ENCODE measurements around the gene ESYT1. TPM values are rescaled to one million over a fixed set of nuclear protein-coding genes. Genes with fewer than 3 reads are reported as not detected.

Gene ESYT1
- total RNA-seq, 1 donor = 304 TPM

DNA sequence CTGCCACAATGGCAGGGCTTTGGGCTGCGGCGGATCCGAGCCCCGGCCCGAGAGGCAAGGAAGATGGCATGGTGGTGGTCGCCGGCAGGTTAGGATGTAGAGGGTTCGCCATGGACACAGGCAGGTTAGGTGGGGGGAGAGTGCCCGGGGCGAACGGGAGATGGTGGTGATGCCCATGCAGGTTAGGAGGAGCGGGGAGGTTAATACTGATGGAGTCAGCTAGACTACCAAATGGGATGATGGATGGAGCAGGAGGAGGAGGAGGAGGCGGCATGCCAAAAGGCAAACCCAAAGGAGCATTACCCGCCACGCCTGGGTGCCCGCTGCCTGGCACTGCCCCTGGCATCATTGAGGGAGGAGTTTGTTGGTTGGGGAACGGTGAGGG is 36.3 kb downstream of the ESYT1 start:
- Histone ChIP-seq H4K20me1 (ENCODE audit: insufficient read depth, low read length) (peaks cover 38% of the 10 kb centered on the region), H3K36me3 (ENCODE audit: insufficient read depth, low read length) (peaks cover 78% of the 10 kb centered on the region), H2AFZ (ENCODE audit: low read length) (no peak overlapping the region), H3K27me3 (ENCODE audit: insufficient read depth, low read length) (no peaks in the 10 kb centered on the region), H3K4me1 (ENCODE audit: insufficient read depth, low read length) (peaks cover 19% of the 10 kb centered on the region), H3K4me2 (ENCODE audit: insufficient read depth, low read length) (no peak overlapping the region), H3K4me3 (ENCODE audit: insufficient read depth, low read length) (no peak overlapping the region), H3K27ac (ENCODE audit: low read depth, low read length) (no peak overlapping the region), H3K79me2 (ENCODE audit: insufficient read depth, low read length) (peaks cover 27% of the 10 kb centered on the region), H3K9me3 (ENCODE audit: low read depth, low read length) (no peaks in the 10 kb centered on the region)
- TF ChIP-seq, protein P1, sequence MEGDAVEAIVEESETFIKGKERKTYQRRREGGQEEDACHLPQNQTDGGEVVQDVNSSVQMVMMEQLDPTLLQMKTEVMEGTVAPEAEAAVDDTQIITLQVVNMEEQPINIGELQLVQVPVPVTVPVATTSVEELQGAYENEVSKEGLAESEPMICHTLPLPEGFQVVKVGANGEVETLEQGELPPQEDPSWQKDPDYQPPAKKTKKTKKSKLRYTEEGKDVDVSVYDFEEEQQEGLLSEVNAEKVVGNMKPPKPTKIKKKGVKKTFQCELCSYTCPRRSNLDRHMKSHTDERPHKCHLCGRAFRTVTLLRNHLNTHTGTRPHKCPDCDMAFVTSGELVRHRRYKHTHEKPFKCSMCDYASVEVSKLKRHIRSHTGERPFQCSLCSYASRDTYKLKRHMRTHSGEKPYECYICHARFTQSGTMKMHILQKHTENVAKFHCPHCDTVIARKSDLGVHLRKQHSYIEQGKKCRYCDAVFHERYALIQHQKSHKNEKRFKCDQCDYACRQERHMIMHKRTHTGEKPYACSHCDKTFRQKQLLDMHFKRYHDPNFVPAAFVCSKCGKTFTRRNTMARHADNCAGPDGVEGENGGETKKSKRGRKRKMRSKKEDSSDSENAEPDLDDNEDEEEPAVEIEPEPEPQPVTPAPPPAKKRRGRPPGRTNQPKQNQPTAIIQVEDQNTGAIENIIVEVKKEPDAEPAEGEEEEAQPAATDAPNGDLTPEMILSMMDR (IDR thresholded peaks at IDR 0.05; ENCODE audit: extremely low read depth, low read depth, low read length) = no peak
- no peak for DNase-seq (ENCODE audit: insufficient read length, low spot score, missing footprints)

GRCh38 chr12:56165369-56165768 is 37.3 kb downstream of the ESYT1 start:
- TF ChIP-seq, protein P1 (IDR thresholded peaks at IDR 0.05; ENCODE audit: extremely low read depth, low read depth, low read length) = no peak
- H3K27ac ChIP-seq (ENCODE audit: low read depth, low read length) = no peak overlapping the region
- DNase-seq (ENCODE audit: insufficient read length, low spot score, missing footprints) = no peak
- peaks cover 9% of the 10 kb centered on the region for H3K4me1 ChIP-seq (ENCODE audit: insufficient read depth, low read length)
- H3K27me3 ChIP-seq (ENCODE audit: insufficient read depth, low read length) = no peaks in the 10 kb centered on the region
- H2AFZ ChIP-seq (ENCODE audit: low read length) = no peak overlapping the region
- no peak overlapping the region for H3K4me3 ChIP-seq (ENCODE audit: insufficient read depth, low read length)
- H3K9me3 ChIP-seq (ENCODE audit: low read depth, low read length) = no peaks in the 10 kb centered on the region
- H3K4me2 ChIP-seq (ENCODE audit: insufficient read depth, low read length) = no peak overlapping the region
- peaks cover 27% of the 10 kb centered on the region for H4K20me1 ChIP-seq (ENCODE audit: insufficient read depth, low read length)
- H3K79me2 ChIP-seq (ENCODE audit: insufficient read depth, low read length) = peaks cover 17% of the 10 kb centered on the region
- peaks cover 78% of the 10 kb centered on the region for H3K36me3 ChIP-seq (ENCODE audit: insufficient read depth, low read length)

DNA sequence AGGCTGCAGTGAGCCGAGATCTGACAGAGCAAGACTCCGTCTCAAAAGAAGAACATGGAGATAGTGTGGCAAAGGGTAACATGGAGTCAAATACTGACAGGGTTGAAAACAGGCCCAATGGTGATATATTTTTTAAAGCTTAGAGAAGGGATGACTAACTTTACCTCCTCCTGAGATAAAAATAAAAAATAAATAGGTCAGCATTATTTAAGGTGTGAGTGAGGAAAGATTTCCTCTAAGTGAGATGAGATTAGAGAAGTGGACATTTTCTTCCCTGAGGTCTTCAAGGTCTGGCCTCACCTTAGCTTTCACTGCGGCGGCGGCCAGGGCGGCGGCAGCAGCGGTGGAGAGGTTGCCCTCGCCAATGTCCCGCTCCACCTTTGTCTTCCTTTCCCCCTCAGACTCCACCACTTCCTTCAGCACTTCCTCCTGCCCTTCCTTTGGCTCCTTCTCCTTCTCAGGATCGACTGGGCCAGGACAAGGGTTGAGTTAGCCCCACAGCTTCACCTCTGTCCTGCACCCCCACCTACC is 41.2 kb downstream of the ESYT1 start:
- DNase-seq (ENCODE audit: insufficient read length, low spot score, missing footprints) = no peak
- Histone ChIP-seq H3K36me3 (ENCODE audit: insufficient read depth, low read length) (peaks cover 76% of the 10 kb centered on the region), H3K27ac (ENCODE audit: low read depth, low read length) (no peak overlapping the region), H3K9me3 (ENCODE audit: low read depth, low read length) (no peaks in the 10 kb centered on the region), H3K4me3 (ENCODE audit: insufficient read depth, low read length) (no peak overlapping the region), H3K4me1 (ENCODE audit: insufficient read depth, low read length) (no peaks in the 10 kb centered on the region), H2AFZ (ENCODE audit: low read length) (no peak overlapping the region), H3K27me3 (ENCODE audit: insufficient read depth, low read length) (no peaks in the 10 kb centered on the region), H3K79me2 (ENCODE audit: insufficient read depth, low read length) (no peaks in the 10 kb centered on the region), H4K20me1 (ENCODE audit: insufficient read depth, low read length) (no peaks in the 10 kb centered on the region), H3K4me2 (ENCODE audit: insufficient read depth, low read length) (no peak overlapping the region)
- TF ChIP-seq, protein P1 (IDR thresholded peaks at IDR 0.05; ENCODE audit: extremely low read depth, low read depth, low read length) = no peak

DNA sequence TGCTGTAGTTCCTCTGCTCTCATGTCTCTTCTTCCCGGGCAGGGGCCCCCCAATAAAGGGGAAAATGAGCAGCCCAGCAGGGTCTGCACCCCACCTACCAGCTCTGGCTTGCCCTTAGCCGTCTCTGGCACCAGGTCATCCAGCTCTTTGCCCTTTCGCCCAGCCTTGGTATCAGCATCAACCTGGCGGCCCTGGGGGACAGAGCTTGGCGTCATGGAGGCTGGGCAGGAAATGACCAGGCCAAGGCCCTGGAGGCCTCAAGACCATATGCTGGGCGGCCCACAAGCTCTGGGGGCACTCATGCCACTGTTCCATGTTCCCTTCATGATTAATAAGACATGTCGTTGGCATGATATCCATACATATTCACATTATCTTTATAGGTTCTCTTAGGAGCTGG is 44.8 kb downstream of the ESYT1 start:
- TF ChIP-seq, protein P1 (IDR thresholded peaks at IDR 0.05; ENCODE audit: extremely low read depth, low read depth, low read length) = no peak
- Histone ChIP-seq H3K4me1 (ENCODE audit: insufficient read depth, low read length) (no peaks in the 10 kb centered on the region), H3K27ac (ENCODE audit: low read depth, low read length) (no peak overlapping the region), H3K27me3 (ENCODE audit: insufficient read depth, low read length) (no peaks in the 10 kb centered on the region), H3K36me3 (ENCODE audit: insufficient read depth, low read length) (peaks cover 79% of the 10 kb centered on the region), H3K9me3 (ENCODE audit: low read depth, low read length) (no peaks in the 10 kb centered on the region), H3K4me2 (ENCODE audit: insufficient read depth, low read length) (no peak overlapping the region), H3K4me3 (ENCODE audit: insufficient read depth, low read length) (no peak overlapping the region), H3K79me2 (ENCODE audit: insufficient read depth, low read length) (no peaks in the 10 kb centered on the region), H4K20me1 (ENCODE audit: insufficient read depth, low read length) (no peaks in the 10 kb centered on the region), H2AFZ (ENCODE audit: low read length) (no peak overlapping the region)
- no peak for DNase-seq (ENCODE audit: insufficient read length, low spot score, missing footprints)
